ENCODE measurements around the gene LAMP5.

LAMP5 gene

DNA sequence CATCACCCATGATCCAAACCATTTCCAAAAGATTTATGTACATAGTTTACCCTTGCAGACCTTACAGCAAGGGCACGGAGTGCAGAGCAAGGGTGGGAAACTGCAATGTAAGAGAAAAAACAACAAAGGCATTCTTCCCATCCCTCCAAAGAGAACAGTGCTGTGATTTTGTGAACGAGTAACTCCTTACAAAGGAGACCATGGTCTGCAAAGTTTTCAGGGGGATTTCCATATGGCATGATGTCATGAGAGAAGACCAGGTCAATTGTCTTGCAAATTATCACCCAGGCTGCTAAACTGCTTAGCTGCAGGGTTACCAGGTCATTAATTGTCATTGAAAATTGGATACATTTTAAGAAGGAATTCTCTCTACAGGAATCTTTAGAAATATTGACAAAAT lies 58.3 kb downstream of the LAMP5 start:
- TF ChIP-seq, protein P1, sequence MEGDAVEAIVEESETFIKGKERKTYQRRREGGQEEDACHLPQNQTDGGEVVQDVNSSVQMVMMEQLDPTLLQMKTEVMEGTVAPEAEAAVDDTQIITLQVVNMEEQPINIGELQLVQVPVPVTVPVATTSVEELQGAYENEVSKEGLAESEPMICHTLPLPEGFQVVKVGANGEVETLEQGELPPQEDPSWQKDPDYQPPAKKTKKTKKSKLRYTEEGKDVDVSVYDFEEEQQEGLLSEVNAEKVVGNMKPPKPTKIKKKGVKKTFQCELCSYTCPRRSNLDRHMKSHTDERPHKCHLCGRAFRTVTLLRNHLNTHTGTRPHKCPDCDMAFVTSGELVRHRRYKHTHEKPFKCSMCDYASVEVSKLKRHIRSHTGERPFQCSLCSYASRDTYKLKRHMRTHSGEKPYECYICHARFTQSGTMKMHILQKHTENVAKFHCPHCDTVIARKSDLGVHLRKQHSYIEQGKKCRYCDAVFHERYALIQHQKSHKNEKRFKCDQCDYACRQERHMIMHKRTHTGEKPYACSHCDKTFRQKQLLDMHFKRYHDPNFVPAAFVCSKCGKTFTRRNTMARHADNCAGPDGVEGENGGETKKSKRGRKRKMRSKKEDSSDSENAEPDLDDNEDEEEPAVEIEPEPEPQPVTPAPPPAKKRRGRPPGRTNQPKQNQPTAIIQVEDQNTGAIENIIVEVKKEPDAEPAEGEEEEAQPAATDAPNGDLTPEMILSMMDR (IDR thresholded peaks at IDR 0.05; ENCODE audit: insufficient read depth, low read length, missing control alignments): no peak
- H3K4me3 ChIP-seq (ENCODE audit: low read depth, low read length): no peak overlapping the region
- DNase-seq (ENCODE audit: low read depth, low spot score): no peak
- ChIA-PET POLR2A (no interaction called here), CTCF (interaction anchor here (1.2 kb wide), 1 partner anchor 165 kb away, joined by 4 read pairs; no protein-coding TSS in a partner anchor)

DNA sequence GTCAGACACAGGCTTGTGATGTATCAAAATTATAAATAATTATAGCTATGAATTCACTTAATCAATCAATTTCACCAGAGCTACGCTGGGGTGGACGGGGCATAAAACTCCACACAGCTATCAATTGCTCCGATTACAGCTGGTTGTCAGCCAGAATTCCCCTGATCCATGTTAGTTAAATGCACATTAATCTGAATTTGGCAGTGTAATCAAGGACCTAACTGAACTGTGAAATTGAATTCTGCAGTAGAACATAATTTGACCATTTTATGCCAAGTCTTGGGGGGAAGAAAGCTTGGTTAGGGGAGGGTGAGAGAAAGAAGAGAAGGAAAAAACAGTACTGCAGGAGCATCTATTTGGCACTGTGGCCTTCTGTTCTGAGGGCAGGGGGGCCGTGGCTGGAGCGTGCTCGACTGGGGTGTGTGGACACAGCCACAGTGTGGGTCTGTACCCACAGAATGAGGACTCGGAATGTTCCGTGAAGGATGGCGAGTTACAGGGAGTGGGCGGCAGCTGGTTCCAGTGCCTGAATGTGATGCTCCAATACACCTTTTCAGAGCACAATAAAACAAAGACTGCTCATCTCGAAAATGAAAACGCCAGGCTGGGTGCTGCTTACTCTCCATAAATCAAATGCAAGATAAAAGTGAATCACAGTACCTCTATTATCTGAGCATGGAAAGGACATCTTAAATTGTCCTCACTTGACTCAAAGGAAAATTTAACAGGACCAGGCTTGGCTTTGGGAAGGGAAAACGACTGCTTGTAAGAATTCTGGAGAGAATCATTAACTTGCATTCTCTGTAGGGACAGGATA lies 59.2 kb downstream of the LAMP5 start:
- ChIA-PET POLR2A (no interaction called here), CTCF (interaction anchor here (1.2 kb wide), 1 partner anchor 166 kb away, joined by 4 read pairs; no protein-coding TSS in a partner anchor)
- no peak for DNase-seq (ENCODE audit: low read depth, low spot score)
- no peak overlapping the region for H3K4me3 ChIP-seq (ENCODE audit: low read depth, low read length)
- TF ChIP-seq, protein P1 (IDR thresholded peaks at IDR 0.05; ENCODE audit: insufficient read depth, low read length, missing control alignments): no peak

DNA sequence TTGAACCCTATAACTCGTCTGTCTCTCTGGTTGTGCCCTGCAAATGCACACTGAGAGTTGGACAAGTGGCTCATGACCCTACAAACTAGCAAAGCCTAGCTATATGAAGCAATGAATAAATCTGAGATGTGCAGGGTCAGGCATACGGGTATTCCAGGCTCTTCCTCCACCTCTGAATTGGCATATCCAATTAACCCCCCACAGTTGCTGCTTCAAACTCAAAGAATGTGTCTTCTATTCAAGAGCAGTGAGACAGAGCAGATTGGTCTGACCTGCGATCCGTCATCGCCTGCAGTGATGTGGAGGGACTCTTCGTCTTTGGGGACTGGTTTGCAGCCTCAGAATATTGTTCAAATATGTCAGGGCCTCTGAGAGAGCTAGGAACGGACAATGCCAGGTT lies 59.8 kb downstream of the LAMP5 start:
- TF ChIP-seq, protein P1 (IDR thresholded peaks at IDR 0.05; ENCODE audit: insufficient read depth, low read length, missing control alignments): no peak
- CTCF ChIA-PET: no interaction called here
- DNase-seq (ENCODE audit: low read depth, low spot score): no peak
- no peak overlapping the region for H3K4me3 ChIP-seq (ENCODE audit: low read depth, low read length)
- POLR2A ChIA-PET: no interaction called here

DNA sequence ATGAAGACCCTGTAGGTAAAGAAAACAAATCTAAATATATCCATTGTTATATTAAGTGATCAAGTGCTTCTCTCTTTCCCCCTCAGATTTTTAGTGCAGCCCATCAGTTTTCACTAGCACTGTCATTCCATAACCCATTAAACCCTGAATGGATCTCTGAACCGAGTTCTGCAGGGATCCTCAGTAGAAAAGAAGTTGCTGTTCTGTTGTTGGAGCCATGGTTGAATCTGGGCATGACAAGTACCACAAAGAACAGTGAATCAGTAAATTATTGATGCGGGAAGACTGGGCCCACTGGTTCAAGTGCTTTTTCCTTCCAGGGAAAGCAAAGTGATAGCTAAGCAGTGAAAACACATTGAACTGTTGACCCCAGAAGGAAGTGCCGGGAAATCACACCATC lies 60.4 kb downstream of the LAMP5 start:
- POLR2A ChIA-PET: no interaction called here
- CTCF ChIA-PET: no interaction called here
- DNase-seq (ENCODE audit: low read depth, low spot score): no peak
- TF ChIP-seq, protein P1 (IDR thresholded peaks at IDR 0.05; ENCODE audit: insufficient read depth, low read length, missing control alignments): no peak
- no peak overlapping the region for H3K4me3 ChIP-seq (ENCODE audit: low read depth, low read length)

DNA sequence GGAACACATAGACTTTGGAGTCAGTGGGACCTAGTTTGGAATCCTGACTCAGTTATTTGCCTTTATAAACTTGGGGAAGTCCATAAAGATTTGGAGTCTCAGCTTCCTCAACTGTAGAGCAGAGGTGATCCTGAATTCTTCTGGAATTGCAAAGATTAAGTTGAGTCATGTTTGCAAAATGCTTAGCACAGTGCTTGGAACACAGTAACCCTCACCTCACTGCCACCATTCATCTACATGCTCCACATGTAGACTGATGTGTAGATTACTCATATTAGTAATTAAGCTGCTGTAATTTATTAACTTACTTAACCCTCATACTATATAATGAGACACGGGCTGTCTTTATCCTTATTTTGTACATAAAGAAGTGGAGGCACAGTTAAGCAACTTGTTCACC lies 61.4 kb downstream of the LAMP5 start:
- no peak for DNase-seq (ENCODE audit: low read depth, low spot score)

DNA sequence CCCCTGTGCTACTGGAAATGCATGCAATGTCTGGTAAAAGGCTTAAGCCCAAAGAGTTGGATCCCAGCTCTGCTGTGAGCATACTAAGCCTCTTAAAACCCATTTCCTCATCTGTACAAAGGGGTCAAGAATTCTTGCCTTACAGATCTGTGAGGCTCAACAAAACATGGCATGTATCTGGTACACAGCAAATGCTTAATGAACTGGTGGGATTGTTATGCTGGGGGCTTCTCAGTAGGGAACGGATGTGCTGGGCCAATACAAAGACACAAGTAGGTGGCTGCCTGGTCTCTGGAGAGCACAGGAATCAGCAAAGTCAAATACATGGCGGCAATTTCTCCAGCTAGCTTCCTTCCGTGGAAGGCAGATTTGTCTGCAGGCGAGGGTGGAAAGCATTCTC lies 62.3 kb downstream of the LAMP5 start:
- DNase-seq (ENCODE audit: low read depth, low spot score): no peak
- H3K4me3 ChIP-seq (ENCODE audit: low read depth, low read length): no peak overlapping the region
- ChIA-PET CTCF (no interaction called here), POLR2A (interaction anchor here (0.6 kb wide), 1 partner anchor 285 kb away, joined by 4 read pairs; no protein-coding TSS in a partner anchor)
- TF ChIP-seq, protein P1 (IDR thresholded peaks at IDR 0.05; ENCODE audit: insufficient read depth, low read length, missing control alignments): no peak

More for the DNA sequence above, 61.4 kb downstream of the LAMP5 start:
- CTCF ChIA-PET: no interaction called here
- POLR2A ChIA-PET: no interaction called here
- TF ChIP-seq, protein P1 (IDR thresholded peaks at IDR 0.05; ENCODE audit: insufficient read depth, low read length, missing control alignments): no peak
- no peak overlapping the region for H3K4me3 ChIP-seq (ENCODE audit: low read depth, low read length)

Data from AG04449 (cell line).